Measurements from ENCODE around the gene PGA4.
"Not testable (repeated sequence)": the region's sequence is repeated elsewhere in the genome, so short reads cannot be mapped to it uniquely, and the experiment has no call there.

DNA sequence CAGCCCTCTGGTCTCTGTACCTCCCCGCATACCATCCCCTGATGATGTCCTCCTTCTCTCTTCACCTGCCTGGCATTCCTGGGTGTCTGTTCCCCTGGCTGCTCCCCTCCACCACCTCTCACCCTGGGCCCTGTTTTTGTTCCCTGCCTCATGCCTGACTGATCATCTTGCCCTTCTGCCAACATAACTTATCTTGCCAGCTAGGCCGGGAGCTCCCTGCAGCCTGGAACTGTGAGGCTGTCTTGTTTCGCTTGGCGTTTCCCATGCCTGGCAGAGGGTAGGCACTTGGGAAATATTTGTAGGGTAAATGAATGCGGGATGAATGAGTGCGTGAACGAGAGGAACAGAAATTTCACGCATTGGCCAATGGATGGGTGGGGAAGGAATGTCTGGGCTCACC lies 27.1 kb downstream of the PGA4 start:
- TF ChIP-seq, protein P1, sequence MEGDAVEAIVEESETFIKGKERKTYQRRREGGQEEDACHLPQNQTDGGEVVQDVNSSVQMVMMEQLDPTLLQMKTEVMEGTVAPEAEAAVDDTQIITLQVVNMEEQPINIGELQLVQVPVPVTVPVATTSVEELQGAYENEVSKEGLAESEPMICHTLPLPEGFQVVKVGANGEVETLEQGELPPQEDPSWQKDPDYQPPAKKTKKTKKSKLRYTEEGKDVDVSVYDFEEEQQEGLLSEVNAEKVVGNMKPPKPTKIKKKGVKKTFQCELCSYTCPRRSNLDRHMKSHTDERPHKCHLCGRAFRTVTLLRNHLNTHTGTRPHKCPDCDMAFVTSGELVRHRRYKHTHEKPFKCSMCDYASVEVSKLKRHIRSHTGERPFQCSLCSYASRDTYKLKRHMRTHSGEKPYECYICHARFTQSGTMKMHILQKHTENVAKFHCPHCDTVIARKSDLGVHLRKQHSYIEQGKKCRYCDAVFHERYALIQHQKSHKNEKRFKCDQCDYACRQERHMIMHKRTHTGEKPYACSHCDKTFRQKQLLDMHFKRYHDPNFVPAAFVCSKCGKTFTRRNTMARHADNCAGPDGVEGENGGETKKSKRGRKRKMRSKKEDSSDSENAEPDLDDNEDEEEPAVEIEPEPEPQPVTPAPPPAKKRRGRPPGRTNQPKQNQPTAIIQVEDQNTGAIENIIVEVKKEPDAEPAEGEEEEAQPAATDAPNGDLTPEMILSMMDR (IDR thresholded peaks at IDR 0.05) = not testable (repeated sequence)
- TF ChIP-seq POLR2A (IDR thresholded peaks at IDR 0.05) = not testable (repeated sequence)

Measured in esophagus squamous epithelium (tissue), 4 donors.